GM21528 (cell line): ENCODE measurements around the gene WNT9A.
"Not testable (repeated sequence)": the region's sequence is repeated elsewhere in the genome, so short reads cannot be mapped to it uniquely, and the experiment has no call there.

Experiments
- ATAC-seq: cut with Tn5 transposase; IDR thresholded peaks from one replicate; pipeline ENCODE4 v1.9.1; 2021; ENCODE audit warnings: mild to moderate bottlenecking, moderate library complexity; ENCODE audit not compliant: unreplicated experiment, low FRiP score

Gene WNT9A, protein sequence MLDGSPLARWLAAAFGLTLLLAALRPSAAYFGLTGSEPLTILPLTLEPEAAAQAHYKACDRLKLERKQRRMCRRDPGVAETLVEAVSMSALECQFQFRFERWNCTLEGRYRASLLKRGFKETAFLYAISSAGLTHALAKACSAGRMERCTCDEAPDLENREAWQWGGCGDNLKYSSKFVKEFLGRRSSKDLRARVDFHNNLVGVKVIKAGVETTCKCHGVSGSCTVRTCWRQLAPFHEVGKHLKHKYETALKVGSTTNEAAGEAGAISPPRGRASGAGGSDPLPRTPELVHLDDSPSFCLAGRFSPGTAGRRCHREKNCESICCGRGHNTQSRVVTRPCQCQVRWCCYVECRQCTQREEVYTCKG

DNA sequence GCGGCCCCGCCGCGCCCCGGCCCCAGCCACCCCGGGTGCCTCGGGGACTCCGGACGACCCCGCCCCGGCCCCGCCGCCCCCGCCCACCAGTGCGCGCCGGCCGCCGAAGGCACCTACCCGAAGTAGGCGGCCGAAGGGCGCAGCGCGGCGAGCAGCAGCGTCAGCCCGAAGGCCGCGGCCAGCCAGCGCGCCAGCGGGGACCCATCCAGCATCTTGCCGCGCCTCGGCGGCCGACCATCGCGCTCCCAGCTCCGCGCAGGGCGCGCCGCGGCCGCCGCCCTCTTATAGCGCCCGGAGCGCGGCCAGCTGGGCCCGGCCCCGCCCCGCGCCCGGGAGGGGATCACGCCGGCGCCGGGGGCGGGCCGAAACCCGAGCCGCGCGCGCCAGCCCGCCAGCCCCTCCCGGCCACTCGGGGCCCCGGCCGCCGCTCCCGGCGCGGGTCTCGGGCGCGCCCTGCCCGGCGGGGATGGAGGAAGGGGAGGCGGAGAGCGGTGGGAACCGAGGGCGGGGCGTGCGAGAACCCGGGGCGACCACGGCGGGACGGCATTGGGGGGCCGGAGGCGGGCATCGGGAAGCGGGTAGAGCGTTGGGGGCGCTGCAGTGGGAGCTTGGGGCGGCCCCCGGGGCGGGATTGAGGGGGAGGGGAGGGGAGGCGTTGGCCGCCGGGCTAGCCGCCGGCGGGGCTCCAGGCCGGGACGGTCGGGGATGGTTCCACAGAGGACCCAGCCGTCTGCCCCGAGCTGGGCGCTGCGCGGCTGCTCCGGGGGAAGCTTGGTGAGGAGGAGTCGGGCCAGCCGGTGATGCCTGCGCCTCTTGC lies at the start of gene WNT9A:
WNT9A (minus strand) TSS at position 257 of the 817 bp plus-strand sequence; CDS start at position 212, 45 bp downstream.
- no peak for ATAC-seq

DNA sequence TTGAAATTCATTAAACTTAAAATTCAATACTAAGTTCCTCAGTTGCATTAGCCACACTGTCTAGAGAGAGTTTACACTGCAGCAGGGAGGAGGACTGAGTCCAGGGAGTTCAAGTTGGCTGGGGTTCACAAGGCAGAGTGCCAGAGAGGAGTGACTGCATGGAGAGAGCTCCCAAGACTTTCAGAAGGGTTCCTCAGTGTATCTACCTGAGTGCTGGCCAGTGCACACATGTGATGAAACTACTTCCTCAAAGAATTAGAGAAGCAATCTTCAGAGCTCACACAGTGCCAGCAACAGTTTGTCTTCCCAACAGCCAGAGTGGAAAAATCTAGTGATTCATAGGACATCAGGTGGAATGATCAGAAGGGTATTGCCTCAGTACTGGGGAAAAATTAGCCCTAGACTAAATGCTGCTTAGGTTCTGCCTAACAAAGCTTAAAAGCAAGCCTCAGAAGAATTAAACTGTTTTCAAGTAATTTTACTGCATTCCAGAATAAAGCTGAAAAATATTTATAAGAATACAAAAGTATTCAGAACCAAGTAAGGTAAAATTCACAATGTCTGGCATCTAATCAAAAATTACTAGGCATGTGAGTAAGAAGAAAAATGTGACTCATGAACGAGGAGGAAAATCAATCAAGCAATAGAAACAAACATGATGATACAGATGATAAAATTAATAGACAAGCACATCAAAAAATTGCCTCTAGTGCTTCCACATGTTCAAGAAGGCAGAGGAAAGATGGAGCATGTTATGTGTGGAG lies 48.6 kb upstream of the WNT9A start:
- ATAC-seq: no peak

DNA sequence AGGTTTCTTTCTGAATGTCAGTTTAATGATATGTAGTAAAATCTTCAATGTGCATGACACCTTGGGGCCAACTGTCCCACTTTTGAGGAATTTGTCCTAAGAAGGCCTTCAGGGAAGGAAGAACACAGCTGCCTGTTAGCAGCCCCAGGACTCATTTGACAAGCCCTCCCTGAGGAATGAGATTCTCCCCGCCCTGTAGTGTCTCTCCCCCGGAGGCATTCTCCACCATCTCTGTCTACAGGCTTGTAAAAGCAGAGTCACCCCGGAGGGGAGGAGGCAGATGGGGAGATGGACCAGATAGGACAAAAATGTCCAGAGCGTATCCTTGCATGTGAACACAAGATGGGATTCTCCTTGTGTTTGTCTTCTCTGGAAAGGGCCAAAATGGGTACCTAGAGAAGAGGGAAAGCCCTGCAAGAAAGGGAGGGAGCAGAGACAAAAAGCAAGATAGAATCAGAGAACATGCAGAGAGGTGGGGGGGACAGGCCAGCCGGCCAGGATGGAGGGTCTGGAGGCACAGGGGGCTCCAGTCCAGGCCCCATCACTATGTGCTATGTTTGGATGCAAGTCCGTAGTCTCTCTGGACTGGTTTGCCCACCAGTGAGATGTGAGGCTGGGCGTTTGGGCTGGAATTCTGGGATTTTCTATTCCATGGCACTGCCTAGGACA lies 47.0 kb upstream of the WNT9A start:
- no peak for ATAC-seq

DNA sequence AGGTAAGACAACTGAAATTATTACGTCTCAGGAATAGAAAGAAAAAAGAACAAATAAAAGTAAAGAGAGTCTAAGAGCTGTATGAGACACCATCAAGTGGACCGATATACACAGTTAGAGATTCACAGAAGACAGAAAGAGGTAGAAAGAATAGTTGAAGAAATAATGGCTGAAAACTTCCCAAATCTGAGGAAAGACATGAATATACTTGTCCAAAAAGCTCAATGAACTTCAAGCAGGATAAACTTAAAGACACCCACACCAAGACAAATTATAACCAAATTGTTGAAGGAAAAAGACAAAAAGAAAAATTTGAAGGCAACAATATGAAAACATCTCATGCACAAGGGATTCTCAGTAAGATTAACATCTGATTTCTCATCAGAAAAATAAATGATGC lies 39.4 kb upstream of the WNT9A start:
- ATAC-seq: no peak

DNA sequence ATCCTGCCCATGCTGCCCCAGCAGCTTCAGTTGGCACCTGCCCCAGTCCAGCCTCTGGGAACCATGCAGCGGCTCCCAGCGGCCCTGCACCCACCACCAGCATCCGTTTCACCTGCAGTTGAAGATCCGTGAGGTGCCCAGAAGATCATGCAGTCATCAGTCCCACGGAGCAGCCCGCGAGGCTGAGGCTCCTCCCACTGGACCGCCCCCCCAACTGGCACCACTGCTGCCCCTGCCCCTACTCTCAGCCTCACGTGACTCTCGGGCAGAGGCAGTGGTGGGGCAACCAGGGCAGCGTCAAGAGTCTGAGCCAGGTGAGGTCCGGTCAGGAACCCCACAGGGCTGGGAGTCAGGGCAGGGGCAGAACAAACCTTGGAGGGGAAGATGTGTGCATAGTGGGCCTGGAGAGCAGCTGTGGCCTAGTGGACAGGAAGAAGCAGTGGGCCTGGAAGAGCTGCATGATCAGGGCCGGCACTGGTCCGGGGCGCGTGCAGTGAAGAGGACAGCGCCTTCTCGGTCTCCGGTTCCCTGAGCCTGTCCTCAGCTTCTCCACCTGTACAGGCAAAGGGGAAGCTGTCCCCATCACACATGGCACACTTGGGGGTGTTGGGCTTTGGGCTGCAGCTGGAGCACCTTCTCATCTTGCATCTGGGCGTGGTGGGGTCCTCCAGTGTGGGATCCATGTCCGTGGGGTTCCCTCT lies 28.0 kb upstream of the WNT9A start:
- ATAC-seq: not testable (repeated sequence)

DNA sequence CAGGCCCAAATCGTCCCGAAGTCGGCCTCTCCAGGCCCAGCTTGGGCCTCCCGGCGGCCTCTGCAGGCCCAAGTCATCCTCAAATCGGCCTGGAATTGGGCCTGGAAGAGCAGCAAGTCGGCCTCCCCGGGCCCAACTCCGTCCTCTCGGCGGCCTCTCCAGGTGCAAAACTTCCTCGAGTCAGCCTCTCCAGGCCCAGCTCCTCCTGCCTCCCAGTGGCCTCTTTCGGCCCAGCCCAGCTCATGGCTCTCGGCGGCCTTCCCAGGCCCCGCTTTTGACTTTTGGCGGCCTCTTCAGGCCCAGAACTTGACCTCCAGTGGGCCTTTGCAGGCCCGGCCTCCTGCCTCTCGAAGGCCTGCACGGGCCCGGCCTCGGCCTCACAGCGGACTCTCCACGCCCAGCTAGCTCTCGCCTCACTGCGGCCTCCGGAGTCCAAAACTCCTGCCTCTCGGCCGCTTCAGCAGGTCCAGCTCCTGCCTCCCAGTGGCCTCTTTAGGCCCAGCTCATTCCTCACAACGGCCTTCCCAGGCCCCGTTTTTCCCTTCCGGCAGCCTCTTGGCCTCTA lies 26.1 kb upstream of the WNT9A start:
- not testable (repeated sequence) for ATAC-seq

DNA sequence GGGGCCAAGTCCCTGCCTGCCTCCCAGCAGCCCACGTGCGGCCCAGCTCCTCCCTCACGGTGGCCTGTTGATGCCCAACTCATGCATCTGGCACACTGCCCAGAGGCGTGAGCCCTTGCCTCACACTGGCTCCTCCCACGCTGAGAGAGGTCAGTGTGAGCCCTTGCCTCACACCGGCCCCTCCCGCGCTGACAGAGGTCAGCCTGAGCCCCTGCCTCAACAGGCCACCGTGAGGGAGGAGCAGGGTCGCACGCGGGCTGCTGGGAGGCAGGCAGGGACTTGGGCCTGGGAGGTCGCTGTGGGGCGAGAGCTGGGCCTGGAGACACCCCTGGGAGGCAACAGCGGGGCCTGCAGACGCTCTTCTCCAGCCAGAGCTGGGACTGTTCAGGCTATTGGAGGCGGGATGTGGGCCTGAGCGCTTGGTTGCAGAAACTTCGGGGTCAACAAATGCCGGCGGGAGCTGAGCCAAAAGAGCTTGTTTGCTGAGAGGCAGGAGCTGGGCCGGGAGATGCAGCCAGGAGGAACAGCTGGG lies 25.2 kb upstream of the WNT9A start:
- not testable (repeated sequence) for ATAC-seq

DNA sequence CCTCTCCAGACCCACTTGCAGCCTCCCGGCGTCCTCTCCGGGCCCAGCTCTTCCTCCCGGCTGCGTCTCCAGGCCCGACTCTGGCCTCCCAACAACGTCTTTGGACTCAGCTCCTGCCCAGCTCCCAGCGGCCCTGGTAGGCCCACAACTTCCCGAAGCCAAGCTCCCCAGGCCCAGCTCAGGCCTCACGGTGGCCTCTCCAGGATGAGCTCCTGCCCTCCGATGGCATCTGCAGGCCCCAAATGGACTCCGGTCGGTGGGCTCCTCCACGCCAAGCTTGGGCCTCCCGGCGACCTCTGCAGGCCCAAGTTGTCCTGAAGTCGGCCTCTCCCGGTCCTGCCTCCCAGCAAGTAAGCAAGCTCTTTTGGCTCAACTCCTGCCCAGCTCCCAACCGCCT lies 24.5 kb upstream of the WNT9A start:
- ATAC-seq: not testable (repeated sequence)

DNA sequence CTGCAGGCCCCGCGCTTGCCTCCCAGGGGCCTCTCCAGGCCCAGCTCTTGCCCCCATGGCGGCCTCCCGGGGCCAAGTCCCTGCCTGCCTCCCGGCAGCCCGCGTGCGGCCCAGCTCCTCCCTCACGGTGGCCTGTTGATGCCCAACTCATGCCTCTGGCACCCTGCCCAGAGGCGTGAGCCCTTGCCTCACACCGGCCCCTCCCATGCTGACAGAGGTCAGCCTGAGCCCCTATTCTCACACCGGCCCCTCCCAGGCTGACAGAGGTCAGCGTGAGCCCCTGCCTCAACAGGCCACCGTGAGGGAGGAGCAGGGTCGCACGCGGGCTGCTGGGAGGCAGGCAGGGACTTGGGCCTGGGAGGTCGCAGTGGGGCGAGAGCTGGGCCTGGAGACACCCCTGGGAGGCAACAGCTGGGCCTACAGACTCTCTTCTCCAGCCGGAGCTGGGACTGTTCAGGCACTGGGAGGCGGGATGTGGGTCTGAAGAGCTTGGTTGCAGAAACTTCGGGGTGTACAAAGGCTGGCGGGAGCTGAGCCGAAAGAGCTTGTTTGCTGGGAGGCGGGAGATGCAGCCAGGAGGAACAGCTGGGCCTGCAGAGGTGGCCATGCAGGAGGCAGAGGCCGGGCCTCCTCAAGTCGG lies 24.0 kb upstream of the WNT9A start:
- not testable (repeated sequence) for ATAC-seq

DNA sequence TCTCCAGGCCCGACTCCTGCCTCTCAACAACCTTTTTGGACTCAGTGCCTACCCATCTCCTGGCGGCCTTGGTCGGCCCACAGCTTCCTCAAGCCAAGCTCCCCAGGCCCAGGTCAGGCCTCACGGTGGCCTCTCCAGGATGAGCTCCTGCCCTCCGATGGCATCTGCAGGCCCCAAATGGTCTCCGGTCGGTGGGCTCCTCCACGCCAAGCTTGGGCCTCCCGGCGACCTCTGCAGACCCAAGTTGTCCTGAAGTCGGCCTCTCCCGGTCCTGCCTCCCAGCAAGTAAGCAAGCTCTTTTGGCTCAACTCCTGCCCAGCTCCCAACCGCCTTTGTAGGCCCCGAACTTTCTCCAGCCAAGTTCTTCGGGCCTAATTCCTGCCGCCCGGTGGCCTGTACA lies 23.5 kb upstream of the WNT9A start:
- ATAC-seq: not testable (repeated sequence)

DNA sequence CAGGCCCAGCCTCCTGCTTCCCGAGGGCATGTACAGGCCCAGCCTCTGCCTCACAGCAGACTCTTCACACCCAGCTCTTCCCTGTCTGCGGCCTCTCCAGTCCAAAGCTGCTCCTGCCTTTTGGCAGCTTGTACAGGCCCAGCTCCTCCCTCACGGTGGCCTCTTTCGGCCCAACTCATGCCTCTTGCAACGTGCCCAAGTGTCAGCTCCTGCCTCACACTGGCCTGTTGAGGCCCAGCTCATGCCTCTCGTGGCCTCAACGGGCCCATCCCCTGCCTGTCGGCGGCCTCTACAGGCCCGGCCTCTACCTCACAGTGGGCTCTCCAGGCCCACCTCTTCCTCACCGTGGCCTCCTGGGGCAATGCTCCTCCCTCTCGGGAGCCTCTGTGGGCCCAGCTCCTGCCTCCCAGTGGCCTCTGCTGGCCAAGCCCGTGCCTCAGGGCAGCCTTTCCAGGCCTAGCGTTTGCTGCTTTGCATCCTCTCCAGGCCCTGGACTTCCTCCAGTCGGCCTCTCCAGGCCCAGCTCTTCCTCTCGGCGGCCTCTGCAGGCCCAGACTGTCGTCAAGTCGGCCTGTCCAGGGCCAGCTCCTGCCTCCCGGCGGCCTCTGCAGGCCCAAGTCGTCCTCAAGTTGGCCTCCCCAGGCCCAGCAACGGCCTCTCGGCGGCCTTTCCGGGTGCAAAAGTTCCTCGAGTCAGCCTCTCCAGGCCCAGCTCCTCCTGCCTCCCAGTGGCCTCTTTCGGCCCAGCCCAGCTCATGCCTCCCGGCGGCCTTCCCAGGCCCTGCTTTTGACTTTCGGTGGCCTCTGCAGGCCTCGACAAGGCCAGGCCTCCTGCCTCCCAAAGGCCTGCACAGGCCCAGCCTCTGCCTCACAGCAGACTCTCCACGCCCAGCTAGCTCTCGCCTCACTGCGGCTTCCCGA lies 22.6 kb upstream of the WNT9A start:
- not testable (repeated sequence) for ATAC-seq

DNA sequence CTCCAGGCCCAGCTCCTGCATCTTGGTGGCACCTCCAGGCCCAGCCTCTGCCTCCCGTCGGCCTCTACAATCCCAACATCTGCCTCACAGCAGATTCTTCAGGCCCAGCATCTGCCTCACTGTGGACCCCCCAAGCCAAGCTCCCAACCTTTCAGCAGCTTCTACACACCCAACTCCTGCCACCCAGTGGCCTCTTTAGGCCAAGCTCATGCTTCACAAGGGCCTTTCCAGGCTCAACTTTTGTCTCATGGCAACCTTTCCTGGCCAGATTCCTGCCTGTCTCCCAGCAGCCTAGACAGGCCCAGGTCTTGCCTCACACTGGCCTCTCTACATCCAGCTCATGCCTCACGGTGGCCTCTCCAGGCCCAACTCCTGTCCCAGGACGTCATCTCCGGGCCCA lies 20.1 kb upstream of the WNT9A start:
- not testable (repeated sequence) for ATAC-seq

DNA sequence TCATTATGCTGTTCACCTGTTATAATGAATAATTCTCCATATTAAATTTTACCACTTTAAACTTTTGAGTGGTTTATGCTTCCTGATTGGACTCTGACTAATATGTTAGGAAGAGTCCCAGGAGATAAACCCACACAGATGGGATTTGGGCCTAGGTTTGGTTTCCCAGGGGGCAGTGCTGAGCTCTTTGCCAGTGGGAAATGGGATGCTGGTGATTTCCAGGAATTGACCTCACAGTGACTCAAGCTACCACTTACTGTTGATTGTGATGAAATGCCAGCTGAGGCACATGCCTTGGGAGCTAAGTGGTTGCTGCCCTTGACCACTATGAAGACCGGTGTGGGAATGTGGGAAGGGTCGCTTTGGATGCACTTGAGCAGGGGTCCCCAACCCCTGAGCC lies 19.0 kb upstream of the WNT9A start:
- not testable (repeated sequence) for ATAC-seq

DNA sequence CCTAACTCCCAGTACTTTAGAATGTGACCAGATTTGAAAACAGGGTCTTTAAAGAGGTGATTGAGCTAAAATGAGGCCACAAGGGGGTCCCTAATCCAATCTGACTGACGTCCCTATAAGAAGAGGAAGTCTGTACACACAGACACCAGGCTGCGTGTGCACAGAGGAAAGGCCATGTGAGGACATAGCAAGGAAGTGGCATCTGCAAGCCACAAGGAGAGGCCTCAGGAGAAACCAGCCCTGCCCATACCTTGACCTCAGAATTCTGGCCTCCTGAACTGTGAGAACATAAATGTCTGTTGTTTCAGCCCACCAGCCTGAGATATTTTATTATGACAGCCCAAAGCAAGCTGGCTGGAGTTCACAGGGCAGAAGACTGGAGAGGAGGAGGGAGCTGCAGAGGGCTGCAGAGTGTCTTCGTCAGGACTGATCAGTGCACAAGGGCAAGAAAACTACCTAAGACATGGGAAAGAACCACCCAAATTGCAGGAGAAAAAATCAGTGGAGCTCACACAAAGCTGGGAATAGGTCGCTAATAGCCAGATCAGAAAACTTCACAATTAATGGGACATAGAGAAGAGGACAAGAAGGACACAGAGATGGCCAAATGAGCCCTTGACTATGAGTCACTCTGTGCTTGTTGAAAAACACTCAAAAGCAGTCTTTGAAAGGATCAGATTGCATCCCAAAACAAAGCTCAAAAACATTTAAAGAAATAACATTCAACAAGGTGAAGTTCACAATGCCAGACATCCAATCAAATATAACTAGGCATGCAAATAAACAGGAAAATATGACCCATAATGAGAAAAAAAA lies 14.1 kb upstream of the WNT9A start:
- no peak for ATAC-seq

DNA sequence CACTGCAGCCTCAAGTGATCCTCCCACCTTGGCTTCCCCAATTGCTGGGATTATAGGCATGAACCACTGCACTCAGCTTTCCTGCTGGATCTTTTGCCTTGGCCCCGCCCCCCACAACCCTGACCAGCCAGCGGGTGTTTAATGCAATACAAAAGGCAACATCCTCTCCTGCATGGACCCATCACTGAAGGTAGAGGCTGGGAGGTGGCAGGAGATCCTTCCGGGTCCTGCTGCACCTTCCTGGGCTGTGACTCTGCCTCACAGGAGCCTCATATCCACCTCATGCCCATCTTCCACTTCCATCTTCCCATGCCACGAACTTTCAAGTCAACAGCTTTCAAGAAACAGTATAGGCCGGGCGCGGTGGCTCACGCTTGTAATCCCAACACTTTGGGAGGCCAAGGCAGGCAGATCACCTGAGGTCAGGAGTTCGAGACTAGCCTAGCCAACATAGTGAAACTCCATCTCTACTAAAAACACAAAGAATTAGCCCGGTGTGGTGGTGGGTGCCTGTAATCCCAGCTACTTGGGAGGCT lies 11.7 kb upstream of the WNT9A start:
- no peak for ATAC-seq

DNA sequence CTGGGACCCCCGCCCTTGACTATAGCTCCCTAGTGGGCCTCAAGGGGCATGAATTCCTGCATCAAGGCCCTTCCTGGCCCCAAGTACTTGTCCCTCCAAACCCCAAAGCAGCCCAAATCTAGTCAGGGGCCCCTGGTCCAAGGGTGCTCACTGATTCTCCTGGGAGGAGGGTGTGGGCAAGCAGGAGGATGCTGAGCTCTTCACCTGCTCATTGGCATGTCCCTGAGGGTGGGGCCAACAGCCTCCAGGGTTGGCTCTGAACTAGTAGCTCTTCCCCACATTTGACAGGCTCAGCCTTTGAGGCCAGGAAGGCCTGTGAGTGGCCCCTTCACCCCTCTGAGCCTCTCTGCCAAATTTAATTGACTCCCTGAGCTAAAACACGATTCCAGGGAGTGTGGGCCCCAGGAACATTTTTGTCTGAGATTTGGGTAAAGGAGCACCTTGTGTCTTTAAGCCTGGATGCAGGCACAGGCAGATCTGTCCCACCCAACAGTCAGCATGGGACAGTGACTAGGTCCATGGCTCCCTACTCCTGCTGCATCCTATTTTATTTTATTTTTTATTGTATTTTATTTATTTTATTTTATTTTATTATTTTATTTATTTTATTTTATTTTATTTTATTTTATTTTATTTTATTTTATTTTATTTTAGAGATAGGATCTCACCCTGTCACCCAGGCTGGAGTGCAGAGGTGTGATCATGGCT lies 11.0 kb upstream of the WNT9A start:
- no peak for ATAC-seq
